ENCODE measurements around the gene NOC3L.
"Not testable (repeated sequence)": the region's sequence is repeated elsewhere in the genome, so short reads cannot be mapped to it uniquely, and the experiment has no call there.

Gene NOC3L

DNA sequence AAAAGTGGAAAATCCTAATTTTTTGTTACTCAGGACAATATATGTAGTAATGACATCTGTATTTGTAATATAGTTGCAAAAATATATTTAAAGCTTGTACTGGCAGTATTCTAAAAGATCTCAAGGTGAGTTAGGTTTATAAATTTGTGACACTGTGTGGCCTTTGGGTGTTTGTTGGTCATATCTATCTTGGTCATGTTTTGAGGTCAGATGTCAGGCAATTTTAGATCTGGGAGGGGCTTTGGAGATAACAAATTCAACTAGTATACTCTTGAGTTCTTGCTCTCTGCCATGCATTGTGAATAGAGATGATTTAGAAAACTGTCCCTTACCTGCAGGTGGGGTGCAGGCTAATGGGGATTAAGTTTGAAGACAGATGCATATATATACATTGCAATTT is 42.7 kb upstream of the NOC3L start:
- no peak overlapping the region for H3K4me3 ChIP-seq (ENCODE audit: control insufficient read depth, low read depth, low read length)
- TF ChIP-seq, protein P1, sequence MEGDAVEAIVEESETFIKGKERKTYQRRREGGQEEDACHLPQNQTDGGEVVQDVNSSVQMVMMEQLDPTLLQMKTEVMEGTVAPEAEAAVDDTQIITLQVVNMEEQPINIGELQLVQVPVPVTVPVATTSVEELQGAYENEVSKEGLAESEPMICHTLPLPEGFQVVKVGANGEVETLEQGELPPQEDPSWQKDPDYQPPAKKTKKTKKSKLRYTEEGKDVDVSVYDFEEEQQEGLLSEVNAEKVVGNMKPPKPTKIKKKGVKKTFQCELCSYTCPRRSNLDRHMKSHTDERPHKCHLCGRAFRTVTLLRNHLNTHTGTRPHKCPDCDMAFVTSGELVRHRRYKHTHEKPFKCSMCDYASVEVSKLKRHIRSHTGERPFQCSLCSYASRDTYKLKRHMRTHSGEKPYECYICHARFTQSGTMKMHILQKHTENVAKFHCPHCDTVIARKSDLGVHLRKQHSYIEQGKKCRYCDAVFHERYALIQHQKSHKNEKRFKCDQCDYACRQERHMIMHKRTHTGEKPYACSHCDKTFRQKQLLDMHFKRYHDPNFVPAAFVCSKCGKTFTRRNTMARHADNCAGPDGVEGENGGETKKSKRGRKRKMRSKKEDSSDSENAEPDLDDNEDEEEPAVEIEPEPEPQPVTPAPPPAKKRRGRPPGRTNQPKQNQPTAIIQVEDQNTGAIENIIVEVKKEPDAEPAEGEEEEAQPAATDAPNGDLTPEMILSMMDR (IDR thresholded peaks at IDR 0.05; ENCODE audit: control insufficient read depth, insufficient read depth, low read depth, low read length, missing control alignments): no peak
- no peak for DNase-seq (ENCODE audit: low read depth)

- TF ChIP-seq, protein P1 (IDR thresholded peaks at IDR 0.05; ENCODE audit: control insufficient read depth, insufficient read depth, low read depth, low read length, missing control alignments): no peak
- peak overlapping the region; percentile 98 for H3K4me3 ChIP-seq (ENCODE audit: control insufficient read depth, low read depth, low read length)
- peak; percentile 11 for DNase-seq (ENCODE audit: low read depth)
Measured at GRCh38 chr10:94403380-94404213, 40.9 kb upstream of the NOC3L start.

- TF ChIP-seq, protein P1 (IDR thresholded peaks at IDR 0.05; ENCODE audit: control insufficient read depth, insufficient read depth, low read depth, low read length, missing control alignments): no peak
- no peak for DNase-seq (ENCODE audit: low read depth)
- peak overlapping the region; percentile 98 for H3K4me3 ChIP-seq (ENCODE audit: control insufficient read depth, low read depth, low read length)
Measured at GRCh38 chr10:94402843-94403379, 40.2 kb upstream of the NOC3L start.

DNA sequence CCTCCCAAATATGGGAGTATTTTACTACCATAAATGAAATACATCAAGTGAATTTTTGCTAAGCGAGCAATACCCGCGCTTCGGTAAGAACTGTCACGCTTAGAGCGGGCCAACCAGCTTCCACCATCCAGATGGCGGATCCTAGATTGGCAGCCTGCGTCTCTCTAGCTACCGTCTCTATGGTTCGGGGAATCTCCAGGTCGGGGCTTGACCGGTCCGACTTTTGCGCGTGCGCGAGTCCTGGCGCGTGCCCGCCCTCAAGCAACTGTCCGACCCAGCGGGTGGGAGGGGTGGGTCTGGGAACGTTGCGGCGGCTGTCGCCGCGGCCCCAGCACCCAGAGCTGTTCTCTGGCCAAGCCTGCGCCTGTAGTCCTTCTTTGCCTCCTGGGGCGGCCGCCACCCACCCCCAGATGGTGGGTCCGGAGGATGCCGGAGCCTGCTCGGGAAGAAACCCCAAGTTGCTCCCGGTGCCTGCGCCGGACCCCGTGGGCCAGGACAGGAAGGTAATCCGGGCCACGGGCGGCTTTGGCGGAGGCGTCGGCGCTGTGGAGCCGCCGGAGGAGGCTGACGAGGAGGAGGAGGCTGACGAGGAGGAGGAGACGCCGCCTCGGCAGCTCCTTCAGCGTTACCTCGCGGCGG is 39.6 kb upstream of the NOC3L start, which contains the start of gene TBC1D12:
Gene TBC1D12 (plus strand): TSS at position 338 of the 639 bp plus-strand sequence. CDS start 73 bp downstream, at position 411.
- TF ChIP-seq, protein P1 (IDR thresholded peaks at IDR 0.05; ENCODE audit: control insufficient read depth, insufficient read depth, low read depth, low read length, missing control alignments): no peak
- H3K4me3 ChIP-seq (ENCODE audit: control insufficient read depth, low read depth, low read length): peak within 1 kb of the TSS; percentile 98
- peak; percentile 86 for DNase-seq (ENCODE audit: low read depth)

DNA sequence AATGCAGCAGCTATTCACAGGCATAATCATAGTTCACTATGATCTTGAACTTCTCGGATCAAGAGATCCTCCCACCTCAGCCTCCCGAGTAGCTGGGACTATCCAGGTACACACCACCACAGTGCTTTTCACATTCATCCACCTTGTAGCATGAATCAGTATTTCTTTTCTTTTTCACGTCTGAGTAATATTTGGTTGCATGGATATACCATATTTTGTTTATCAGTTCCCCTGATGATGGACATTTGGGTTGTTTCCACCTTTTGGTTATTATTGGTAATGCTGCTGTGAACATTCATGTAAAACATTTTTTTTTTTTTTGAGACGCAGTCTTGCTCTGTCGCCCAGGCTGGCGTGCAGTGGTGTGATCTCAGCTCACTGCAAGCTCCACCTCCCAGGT is 36.0 kb upstream of the NOC3L start:
- DNase-seq (ENCODE audit: low read depth): no peak
- no peak overlapping the region for H3K4me3 ChIP-seq (ENCODE audit: control insufficient read depth, low read depth, low read length)
- TF ChIP-seq, protein P1 (IDR thresholded peaks at IDR 0.05; ENCODE audit: control insufficient read depth, insufficient read depth, low read depth, low read length, missing control alignments): no peak

GRCh38 chr10:94397549-94398370 is 35.0 kb upstream of the NOC3L start:
- no peak overlapping the region for H3K4me3 ChIP-seq (ENCODE audit: control insufficient read depth, low read depth, low read length)
- TF ChIP-seq, protein P1 (IDR thresholded peaks at IDR 0.05; ENCODE audit: control insufficient read depth, insufficient read depth, low read depth, low read length, missing control alignments): no peak
- DNase-seq (ENCODE audit: low read depth): peak; percentile 43

- H3K4me3 ChIP-seq (ENCODE audit: control insufficient read depth, low read depth, low read length); DNase-seq (ENCODE audit: low read depth): not testable (repeated sequence)
Measured at GRCh38 chr10:94392117-94392516, 29.4 kb upstream of the NOC3L start.

GRCh38 chr10:94385733-94386132 is 23.0 kb upstream of the NOC3L start:
- H3K4me3 ChIP-seq (ENCODE audit: control insufficient read depth, low read depth, low read length); DNase-seq (ENCODE audit: low read depth): not testable (repeated sequence)

Measured in AG09309 (cell line).